Measurements from ENCODE around the gene NAB2. TPM values are rescaled to one million over a fixed set of nuclear protein-coding genes. Genes with fewer than 3 reads are reported as not detected.
"Not testable (repeated sequence)": the region's sequence is repeated elsewhere in the genome, so short reads cannot be mapped to it uniquely, and the experiment has no call there.

NAB2 gene
- total RNA-seq, result 11.0 and 11.9 TPM in 2 replicates

- intact Hi-C loops (cut with micrococcal nuclease), result loop anchor here (1.0 to 5.0 kb wide), 7 partner anchors 10 to 664 kb away; partner anchors contain the start of genes BAZ2A, CDK4, MBD6 and NACA
Measured at GRCh38 chr12:57088354-57089270, at the start of gene NAB2. Gene NAB2, plus strand, starts transcription at chr12:57089114. Its CDS starts 158 bp downstream, at chr12:57089272.

- intact Hi-C loops (cut with micrococcal nuclease), result no loop called here
Measured at GRCh38 chr12:57040211-57040610, 48.7 kb upstream of the NAB2 start.

- intact Hi-C loops (cut with micrococcal nuclease), result no loop called here
Measured at GRCh38 chr12:57040750-57041149, 48.2 kb upstream of the NAB2 start.

GRCh38 chr12:57042695-57043094 lies 46.2 kb upstream of the NAB2 start:
- intact Hi-C loops (cut with micrococcal nuclease), result no loop called here

GRCh38 chr12:57044468-57044867 lies 44.4 kb upstream of the NAB2 start:
- intact Hi-C loops (cut with micrococcal nuclease), result no loop called here

GRCh38 chr12:57044889-57045288 lies 44.0 kb upstream of the NAB2 start:
- intact Hi-C loops (cut with micrococcal nuclease), result no loop called here

GRCh38 chr12:57046086-57046791 lies 42.7 kb upstream of the NAB2 start:
- intact Hi-C loops (cut with micrococcal nuclease), result no loop called here

- intact Hi-C loops (cut with micrococcal nuclease), result no loop called here
Measured at GRCh38 chr12:57046947-57047890, 41.7 kb upstream of the NAB2 start.

- intact Hi-C loops (cut with micrococcal nuclease), result no loop called here
Measured at GRCh38 chr12:57047981-57048380, 40.9 kb upstream of the NAB2 start.

GRCh38 chr12:57048423-57049118 lies 40.3 kb upstream of the NAB2 start:
- intact Hi-C loops (cut with micrococcal nuclease), result no loop called here

GRCh38 chr12:57049119-57049446 lies 39.8 kb upstream of the NAB2 start:
- intact Hi-C loops (cut with micrococcal nuclease), result no loop called here

GRCh38 chr12:57049890-57050289 lies 39.0 kb upstream of the NAB2 start, which contains the start of gene MYO1A:
Gene MYO1A, minus strand, starts transcription at chr12:57050129. Its CDS starts 1,806 bp downstream, at chr12:57048323.
- intact Hi-C loops (cut with micrococcal nuclease), result no loop called here

GRCh38 chr12:57051011-57051410 lies 37.9 kb upstream of the NAB2 start:
- intact Hi-C loops (cut with micrococcal nuclease), result no loop called here

- intact Hi-C loops (cut with micrococcal nuclease), result not testable (repeated sequence)
Measured at GRCh38 chr12:57053146-57053545, 35.8 kb upstream of the NAB2 start.

GRCh38 chr12:57053901-57054300 lies 35.0 kb upstream of the NAB2 start:
- intact Hi-C loops (cut with micrococcal nuclease), result not testable (repeated sequence)

GRCh38 chr12:57055824-57056223 lies 33.1 kb upstream of the NAB2 start:
- intact Hi-C loops (cut with micrococcal nuclease), result no loop called here

GRCh38 chr12:57057067-57057751 lies 31.7 kb upstream of the NAB2 start:
- intact Hi-C loops (cut with micrococcal nuclease), result no loop called here

- intact Hi-C loops (cut with micrococcal nuclease), result no loop called here
Measured at GRCh38 chr12:57058454-57058853, 30.5 kb upstream of the NAB2 start.

- intact Hi-C loops (cut with micrococcal nuclease), result loop anchor here (1.0 to 5.0 kb wide), 4 partner anchors 14 to 312 kb away; partner anchors contain the start of genes NEMP1 and PRIM1
Measured at GRCh38 chr12:57063991-57064685, 24.8 kb upstream of the NAB2 start.
